ENCODE measurements around the gene P4HA2.

DNA sequence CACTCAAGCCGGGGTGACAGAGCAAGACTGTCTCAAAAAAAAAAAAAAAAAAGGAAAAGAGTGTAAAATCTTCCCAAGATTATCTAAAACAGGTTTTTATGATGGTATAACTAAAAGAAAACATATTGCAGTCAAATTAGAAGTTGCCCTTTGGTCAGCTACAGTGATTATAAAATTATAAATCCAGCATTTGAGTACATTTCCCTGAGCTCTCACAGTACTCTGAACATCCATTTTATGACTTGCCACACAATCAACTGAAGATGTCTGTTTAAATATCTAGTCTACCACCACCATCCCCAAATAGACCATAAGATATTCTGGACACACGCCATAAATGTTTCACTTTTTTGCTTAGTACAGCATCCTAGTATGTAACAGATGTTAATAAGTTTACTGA is 77.1 kb downstream of the P4HA2 start:
- TF ChIP-seq, protein P1, sequence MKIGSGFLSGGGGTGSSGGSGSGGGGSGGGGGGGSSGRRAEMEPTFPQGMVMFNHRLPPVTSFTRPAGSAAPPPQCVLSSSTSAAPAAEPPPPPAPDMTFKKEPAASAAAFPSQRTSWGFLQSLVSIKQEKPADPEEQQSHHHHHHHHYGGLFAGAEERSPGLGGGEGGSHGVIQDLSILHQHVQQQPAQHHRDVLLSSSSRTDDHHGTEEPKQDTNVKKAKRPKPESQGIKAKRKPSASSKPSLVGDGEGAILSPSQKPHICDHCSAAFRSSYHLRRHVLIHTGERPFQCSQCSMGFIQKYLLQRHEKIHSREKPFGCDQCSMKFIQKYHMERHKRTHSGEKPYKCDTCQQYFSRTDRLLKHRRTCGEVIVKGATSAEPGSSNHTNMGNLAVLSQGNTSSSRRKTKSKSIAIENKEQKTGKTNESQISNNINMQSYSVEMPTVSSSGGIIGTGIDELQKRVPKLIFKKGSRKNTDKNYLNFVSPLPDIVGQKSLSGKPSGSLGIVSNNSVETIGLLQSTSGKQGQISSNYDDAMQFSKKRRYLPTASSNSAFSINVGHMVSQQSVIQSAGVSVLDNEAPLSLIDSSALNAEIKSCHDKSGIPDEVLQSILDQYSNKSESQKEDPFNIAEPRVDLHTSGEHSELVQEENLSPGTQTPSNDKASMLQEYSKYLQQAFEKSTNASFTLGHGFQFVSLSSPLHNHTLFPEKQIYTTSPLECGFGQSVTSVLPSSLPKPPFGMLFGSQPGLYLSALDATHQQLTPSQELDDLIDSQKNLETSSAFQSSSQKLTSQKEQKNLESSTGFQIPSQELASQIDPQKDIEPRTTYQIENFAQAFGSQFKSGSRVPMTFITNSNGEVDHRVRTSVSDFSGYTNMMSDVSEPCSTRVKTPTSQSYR (CRISPR knock-in tag; IDR thresholded peaks at IDR 0.05; ENCODE audit: borderline replicate concordance), result no peak
- TF ChIP-seq, protein P2, sequence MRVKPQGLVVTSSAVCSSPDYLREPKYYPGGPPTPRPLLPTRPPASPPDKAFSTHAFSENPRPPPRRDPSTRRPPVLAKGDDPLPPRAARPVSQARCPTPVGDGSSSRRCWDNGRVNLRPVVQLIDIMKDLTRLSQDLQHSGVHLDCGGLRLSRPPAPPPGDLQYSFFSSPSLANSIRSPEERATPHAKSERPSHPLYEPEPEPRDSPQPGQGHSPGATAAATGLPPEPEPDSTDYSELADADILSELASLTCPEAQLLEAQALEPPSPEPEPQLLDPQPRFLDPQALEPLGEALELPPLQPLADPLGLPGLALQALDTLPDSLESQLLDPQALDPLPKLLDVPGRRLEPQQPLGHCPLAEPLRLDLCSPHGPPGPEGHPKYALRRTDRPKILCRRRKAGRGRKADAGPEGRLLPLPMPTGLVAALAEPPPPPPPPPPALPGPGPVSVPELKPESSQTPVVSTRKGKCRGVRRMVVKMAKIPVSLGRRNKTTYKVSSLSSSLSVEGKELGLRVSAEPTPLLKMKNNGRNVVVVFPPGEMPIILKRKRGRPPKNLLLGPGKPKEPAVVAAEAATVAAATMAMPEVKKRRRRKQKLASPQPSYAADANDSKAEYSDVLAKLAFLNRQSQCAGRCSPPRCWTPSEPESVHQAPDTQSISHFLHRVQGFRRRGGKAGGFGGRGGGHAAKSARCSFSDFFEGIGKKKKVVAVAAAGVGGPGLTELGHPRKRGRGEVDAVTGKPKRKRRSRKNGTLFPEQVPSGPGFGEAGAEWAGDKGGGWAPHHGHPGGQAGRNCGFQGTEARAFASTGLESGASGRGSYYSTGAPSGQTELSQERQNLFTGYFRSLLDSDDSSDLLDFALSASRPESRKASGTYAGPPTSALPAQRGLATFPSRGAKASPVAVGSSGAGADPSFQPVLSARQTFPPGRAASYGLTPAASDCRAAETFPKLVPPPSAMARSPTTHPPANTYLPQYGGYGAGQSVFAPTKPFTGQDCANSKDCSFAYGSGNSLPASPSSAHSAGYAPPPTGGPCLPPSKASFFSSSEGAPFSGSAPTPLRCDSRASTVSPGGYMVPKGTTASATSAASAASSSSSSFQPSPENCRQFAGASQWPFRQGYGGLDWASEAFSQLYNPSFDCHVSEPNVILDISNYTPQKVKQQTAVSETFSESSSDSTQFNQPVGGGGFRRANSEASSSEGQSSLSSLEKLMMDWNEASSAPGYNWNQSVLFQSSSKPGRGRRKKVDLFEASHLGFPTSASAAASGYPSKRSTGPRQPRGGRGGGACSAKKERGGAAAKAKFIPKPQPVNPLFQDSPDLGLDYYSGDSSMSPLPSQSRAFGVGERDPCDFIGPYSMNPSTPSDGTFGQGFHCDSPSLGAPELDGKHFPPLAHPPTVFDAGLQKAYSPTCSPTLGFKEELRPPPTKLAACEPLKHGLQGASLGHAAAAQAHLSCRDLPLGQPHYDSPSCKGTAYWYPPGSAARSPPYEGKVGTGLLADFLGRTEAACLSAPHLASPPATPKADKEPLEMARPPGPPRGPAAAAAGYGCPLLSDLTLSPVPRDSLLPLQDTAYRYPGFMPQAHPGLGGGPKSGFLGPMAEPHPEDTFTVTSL (CRISPR knock-in tag; IDR thresholded peaks at IDR 0.05; ENCODE audit: borderline replicate concordance), result no peak
- no peak for TF ChIP-seq ZFX (CRISPR knock-in tag; IDR thresholded peaks at IDR 0.05; ENCODE audit: low read depth)
- no peak for TF ChIP-seq TAF1 (CRISPR knock-in tag; IDR thresholded peaks at IDR 0.05)
